GM19397 (cell line): ENCODE measurements around the gene SND1.

ENCODE experiments used
- ATAC-seq: cut with Tn5 transposase; IDR thresholded peaks from one replicate; pipeline ENCODE4 v1.9.1; 2021; ENCODE audit warnings: mild to moderate bottlenecking, moderate library complexity; ENCODE audit not compliant: unreplicated experiment

Gene SND1

DNA sequence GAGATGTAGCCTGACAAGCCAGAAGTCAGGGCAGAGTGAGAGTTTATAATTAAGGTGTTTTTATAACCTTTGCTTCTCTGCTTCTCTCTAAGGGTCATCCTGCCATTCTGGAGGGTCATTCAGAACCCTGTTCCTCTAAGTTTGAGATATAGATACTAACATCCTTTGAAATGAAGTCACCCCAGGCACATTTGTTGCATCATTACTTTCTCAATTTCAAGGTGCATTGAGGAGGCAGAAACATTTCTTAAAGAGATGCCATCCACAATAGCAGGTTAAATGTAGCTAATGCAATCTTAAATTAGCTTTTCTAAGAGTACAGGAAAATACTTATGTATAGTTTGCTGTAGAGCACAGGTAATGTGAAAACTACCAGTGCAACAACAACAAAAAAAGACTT lies 272.9 kb downstream of the SND1 start:
- ATAC-seq, result no peak

DNA sequence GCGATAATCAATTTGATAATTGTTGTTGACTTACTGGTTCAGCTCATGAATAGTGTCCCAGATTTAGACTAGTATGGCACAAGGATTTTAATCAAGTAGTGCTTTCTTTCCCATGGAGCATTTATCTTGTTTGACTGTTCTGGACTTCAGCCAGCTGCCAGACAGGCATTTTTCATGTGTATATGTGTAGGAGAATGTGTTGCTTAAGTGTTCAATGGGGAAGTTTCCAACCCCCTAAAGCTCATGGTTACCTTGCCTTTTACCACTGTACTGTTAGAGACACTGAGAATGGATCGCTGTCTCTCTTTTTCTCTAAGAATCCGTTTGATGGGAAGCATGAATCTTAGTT lies 275.3 kb downstream of the SND1 start:
- ATAC-seq, result no peak

DNA sequence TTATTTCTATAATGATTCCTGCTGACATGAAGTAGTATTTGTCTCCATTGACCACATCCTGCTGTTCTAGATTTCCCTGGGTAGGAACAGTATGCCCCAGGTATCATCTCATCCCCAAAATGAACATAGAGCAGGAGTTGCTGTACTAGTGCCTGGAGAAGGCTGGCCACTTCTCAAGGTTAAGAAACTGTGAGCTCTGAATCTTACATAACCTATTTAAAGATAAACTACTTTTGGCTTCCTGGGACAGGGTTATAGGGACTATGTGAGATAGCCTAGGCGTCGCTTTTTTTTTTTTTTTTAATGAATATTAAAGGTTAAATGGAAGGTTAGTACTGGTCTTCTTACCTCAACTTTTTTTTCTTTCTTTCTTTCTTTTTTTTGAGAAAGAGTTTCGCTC lies 276.2 kb downstream of the SND1 start:
- ATAC-seq, result no peak

DNA sequence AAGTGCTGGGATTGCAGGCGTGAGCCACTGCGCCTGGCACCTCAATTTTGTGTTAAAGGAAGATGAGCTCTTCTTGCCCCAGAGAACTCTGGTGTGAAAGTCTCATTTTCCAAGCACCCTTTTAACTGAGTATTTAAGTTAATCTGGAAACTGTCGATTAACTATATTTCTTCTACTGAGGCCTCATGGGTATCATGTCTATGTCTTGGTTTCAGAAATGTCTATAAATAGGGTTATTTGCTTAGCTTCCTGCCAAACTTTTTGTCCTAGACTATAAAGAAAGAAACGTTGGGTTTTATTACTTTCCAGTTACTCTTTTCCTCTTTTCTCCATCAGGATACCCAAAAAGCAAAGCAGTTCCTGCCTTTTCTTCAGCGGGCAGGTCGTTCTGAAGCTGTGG lies 276.9 kb downstream of the SND1 start:
- ATAC-seq, result no peak

DNA sequence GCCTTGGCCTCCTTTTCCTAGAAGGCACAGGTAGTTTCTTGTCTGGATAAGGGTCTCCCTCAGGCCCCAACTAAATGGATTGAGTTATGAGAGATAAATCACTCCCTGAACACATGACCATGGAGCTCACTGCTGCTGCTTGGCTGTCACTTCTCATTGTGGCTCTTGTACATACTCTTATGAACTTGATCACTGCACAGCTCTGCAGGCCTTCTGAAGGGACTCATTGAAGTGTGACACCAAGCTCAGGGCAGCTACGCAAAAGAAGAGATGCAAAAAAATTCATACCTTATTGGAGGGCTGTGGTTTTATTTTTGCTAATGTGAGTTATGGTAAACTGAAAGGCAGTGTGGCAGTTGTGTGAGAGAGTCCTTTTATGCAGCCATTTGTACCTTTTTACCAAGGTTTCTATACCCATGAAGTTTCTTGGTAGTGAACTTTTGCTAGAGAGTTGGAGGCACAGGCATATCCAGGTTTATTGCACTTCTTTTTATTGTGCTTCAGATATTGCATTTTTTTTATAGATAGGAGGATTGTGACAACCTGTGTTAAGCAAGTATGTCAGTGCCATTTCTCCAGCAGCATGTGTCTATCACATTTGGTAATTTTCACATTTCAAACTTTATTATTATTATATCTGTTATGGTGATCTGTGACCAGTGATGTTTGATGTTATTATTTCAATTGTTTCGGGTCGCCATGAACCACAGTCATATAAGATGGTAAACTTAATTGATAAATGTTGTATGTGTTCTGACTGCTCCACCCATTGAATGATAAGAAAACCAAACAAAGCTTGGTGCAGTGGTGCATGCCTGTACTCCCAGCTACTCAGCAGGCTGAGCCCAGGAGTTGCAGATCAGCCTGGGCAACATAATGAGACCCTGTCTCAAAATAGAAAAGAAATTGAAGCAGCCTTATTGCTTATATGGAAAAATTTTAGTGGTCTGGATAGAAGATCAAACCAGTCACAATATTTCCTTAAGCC lies 278.6 kb downstream of the SND1 start:
- peak; percentile 57 for ATAC-seq

DNA sequence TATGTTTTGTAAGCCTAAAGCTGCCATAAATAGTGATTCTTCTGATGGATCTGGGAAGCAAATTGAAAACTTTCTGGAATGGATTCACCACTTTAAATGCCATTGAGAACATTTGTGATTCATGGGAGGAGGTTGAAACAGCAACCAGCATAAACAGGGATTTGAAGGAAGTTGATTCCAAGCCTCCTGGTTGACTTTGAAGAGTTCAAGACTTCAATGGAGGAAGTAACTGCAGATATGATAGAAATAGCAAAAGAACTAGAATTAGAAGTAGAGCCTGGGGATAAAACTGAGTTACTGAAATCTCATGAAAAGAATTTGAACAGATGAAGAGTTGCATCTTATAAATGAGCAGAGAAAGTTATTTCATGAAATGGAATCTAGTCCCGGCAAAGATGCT lies 280.1 kb downstream of the SND1 start:
- no peak for ATAC-seq

DNA sequence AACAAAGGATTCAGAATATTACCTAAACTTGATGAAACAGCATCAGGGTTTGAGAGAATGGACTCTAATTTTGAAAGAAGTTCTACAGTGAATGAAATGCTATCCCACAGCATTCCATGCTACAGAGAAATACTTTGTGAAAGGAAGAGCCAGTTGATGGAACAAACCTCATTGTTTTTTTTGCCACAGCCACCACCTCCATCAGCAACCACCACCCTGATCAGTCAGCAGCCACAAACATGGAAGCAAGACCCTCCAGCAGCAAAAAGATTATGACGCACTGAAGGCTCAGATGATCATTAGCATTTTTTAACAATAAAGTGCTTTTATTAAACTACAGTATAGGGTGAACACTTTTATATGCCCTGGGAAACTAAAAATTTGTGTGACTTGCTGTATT lies 280.5 kb downstream of the SND1 start:
- ATAC-seq, result no peak

DNA sequence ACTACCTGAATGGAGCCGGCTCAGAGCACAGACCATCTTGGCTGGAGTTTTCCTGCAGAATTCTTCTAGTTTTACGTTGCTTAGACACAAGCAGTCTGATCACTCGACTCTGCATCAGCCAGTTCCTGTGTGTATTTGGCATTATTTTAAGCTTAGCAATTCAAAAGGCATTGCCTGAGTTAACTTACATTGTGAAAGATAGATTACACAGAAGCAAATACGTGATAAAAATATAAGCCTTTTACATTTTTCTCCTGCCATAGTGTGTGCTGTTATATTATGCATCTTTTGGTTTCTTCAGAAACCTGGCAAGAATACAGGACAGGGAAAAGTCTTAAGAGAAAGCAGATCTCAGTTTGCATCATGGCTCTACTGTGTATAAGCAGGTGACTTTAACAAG lies 281.2 kb downstream of the SND1 start:
- no peak for ATAC-seq

DNA sequence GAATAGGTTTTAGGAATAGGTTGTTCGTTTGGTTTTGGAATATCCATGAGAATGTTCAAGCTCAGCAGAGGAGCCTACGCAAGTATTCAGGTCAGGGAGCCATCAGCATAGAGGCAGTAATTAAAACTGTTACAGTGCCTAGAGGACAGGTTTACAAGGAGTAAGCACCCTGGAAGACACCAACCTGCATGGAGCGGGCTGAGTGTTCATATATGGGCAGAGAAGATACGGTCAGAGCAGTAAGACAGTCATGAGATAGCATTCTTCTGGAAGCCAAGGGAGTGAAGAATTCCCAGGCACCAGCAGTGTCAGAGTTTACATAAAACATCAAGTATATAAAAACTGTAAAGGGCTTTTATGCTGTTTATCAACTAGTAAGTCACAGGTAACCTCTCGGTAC lies 282.7 kb downstream of the SND1 start:
- ATAC-seq, result no peak

DNA sequence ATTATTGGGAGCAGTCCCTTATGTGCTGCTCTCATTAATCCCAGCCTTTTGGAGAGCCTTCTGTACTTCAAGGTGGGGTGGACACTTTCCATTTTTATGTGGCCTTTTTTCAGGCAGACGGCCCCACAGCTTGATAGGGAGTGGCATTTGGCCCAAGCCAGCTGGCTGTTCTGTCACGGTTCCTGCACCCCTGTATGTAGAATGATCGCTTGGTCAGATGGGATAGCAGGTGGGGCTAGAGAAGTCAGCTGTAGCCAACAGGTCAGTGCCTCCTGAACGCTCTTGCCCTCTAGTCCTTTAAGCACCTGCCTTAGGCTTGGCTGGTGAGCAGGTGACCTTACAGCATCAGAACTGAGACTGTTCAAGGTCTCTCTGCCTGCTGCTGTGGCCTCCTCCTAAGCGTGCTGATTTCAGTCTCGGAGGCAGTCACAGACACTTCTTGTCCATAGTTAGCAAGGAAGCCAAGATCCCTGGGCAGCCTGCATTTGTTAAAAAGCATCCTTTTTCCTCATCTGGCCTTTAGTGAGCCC lies 283.9 kb downstream of the SND1 start:
- ATAC-seq, result no peak

DNA sequence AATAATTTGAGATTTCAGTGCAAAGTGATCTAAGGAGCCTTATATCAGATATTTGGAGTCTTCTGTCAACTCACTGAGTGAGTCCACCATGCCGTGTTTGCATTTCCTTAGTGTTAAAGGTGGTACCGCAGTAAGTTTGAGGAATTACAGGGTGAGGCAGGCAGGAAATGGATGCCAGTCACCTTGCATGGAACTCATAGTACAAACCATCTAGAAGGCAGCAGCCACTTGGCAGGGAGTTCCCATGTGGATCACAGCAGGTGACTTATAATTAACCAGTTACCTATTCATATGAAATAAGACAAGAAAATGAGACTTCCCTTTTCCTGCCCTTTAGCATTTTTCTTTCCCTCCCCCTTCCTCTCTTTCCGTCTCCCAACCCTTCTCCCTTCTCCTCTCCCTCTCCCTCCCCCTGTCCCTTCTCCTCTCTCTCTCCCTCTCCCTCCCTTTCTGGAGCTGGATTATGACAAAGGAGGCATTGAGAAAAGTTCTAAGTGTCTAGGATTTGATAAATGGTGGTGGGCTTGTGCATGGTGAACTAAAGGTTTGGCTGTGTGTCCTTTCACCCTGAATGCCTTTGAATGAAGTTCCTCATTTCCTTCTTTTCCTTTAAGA lies 285.2 kb downstream of the SND1 start:
- ATAC-seq, result no peak

DNA sequence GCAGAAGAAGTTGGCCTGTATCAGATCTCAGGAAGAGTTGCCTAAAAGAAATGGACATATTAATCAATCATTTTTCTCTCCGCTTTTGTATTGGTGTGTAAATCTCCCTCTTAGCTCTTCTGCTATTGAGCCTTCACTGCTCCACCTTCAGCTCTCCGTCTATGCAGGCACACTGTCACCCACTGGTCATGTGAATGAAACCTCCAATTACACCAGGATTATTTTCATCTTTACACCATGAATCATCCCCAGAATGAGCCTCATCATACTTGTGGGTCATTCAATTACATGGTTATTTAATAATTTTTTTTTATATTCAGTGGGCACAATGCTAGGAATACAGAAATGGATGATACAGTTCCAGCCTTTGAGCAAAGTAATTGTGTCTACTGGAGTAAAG lies 286.6 kb downstream of the SND1 start:
- ATAC-seq, result no peak

DNA sequence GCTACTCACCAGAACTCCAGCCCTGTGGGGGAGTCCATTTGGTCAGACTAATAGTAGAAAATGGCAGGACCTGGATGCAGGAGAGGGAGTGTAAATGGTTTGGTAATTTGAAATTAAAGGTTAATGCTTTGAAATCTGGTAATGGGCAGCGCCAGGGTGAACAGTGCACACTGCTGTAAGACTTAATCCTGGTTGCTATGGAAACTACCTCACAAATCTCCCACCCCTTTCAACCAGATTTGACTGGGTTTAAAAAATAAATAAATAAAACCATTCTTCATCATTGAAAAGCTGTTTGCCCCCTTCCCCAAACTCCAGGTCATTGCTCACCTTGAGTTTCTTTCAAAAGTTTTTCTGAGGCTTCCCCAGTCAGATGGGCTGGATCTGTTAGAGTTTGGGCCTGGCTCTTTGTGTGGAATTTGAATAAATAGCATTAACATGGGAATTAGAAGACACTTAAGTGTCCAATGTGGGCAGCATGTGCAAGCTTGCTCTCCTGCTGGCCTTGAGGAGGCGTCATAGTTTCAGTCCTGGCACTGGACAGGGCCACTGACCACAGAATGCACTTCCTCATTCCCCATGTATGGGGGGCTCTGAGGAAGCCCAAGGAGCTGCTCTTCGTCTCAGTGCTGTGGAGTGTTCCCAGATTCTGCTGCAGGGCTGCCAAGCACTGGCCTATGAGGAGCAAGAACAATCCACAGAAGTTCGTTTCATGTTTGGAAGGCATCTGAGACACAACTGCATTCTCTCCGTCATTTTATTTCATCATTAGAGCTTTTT lies 288.6 kb downstream of the SND1 start:
- no peak for ATAC-seq

DNA sequence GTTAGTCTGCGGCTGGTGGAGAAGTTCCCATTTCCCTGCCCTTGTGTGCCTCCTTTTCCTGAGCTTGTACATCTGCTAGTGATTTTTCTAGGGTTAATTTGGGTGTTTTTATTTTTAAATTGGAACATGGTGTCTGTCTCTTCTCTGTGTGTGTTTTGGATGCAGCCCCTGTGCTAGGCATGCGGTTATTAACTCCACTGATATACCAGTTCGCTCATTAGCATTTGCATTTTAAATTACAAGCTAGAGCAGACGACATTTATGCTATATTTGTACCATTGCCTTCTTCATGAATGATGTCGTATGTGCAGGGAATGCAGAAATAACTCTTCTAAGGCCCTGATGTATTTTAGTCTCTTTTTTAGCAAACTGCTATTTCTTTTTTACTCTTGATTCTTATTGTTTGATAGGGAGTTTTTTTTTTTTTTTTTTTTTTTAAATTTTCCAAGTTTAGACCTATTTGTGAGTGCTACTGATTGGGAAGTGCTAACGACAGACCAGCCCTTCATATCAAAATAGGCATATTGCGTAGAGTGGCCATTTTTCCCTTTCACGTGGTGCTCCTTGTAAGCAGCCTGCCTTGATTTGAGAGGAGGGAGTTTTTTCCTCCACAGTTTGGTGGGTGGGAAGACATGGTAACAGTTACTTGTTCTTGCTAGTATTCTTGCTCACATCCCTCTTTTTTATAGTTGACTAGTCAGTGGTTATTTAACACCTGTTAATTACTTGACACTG lies 289.6 kb downstream of the SND1 start:
- no peak for ATAC-seq

DNA sequence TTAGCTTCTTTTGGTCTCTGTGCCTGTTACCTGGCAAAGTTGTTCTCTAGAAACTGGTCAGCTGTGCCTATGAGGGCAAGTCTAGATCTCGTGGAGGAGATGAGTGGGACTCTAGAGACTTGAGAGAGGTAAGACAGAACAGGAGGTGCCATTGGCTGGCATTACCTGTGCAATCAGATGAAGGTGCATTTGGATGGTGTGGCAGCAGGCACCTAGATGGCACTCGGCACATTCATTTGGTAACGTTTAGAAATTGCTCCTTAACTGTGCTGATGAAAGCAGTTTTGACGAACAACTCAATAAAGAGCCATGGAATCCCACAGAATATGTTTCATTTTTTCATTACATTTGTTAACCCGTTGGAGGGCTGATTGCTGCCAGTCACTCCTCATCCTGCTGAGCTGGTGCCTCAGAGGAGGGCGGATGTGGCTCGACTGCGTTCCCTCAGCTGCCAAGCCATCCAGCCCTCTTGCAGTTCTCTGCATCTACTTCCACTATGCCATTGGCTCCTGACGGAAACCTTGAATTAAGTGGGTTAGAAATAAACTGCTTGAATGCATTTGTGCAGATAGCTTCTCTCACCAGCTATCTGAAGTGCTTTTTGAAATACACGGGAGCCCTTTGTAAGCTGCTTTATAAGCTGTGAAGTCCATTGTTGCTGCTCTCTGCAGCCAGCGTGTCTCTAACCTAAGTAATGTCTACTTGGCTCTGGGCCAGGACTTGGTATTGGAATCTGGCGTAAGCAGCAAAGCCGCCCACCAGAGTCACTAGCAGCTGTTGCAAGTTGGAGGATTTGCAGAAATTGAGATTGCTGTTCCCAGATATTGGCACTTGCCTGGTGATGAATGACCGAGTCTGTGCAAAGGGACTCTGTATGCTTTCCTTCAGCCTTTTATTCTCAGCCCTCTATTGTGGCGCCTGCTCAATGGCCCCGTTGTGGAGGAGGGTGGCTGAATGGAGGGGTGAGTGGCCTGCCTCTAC lies 291.8 kb downstream of the SND1 start:
- ATAC-seq, result no peak

DNA sequence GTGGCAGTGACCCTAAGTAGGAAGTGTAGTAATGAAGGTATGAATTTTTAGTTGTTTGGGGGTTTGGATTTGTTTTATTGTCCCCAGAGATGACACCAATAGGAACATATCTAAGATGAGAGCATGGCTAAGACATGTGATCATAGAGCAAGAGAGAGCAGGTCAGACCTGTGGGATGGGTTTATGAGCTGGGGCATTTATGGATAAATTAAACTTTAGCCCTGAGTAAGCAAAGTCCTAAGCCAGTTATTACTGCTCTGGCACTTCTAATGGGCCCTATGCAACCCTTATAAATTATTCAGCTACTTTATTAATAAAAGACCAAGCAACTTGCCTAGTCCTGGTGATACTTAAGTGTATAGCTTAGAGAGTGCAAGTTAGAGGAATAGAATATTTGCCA lies 294.1 kb downstream of the SND1 start:
- no peak for ATAC-seq

DNA sequence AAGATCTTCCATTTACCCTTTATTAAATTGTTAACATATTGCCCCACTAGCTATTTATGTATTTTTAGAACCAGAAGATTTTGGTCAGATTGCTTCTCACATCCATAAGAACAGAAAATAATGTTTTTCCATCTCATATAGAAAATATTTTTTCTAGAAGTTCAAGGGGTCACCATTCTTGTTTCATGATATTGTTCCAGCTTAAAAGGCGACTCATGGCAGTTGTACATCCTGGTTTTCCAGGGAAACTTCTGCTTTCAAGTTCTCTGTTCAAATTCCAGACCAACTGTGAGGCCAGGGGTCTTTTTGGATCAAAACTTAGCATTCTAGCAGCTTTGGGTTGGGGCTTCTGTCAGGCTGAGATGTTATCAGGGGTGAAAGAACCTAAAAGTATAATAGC lies 294.9 kb downstream of the SND1 start:
- no peak for ATAC-seq

DNA sequence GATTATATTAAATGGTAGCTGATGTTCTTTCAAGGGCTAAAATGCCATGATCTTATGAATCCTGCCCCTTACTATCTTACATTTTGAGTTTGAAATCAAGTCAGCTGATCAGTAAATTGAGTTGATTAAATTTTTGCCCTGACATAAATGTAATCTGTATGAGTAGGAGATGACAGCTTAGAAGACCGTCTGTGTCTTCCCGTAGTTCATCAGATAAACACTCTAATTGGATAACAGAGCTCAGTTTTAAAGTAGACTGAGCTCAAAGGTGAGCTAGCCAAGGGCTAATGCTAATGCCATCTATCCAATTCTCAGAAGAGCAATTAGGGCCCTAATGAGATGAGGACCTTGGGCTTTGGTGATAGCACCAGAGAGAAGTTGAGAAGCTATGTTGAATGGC lies 296.3 kb downstream of the SND1 start:
- ATAC-seq, result no peak

DNA sequence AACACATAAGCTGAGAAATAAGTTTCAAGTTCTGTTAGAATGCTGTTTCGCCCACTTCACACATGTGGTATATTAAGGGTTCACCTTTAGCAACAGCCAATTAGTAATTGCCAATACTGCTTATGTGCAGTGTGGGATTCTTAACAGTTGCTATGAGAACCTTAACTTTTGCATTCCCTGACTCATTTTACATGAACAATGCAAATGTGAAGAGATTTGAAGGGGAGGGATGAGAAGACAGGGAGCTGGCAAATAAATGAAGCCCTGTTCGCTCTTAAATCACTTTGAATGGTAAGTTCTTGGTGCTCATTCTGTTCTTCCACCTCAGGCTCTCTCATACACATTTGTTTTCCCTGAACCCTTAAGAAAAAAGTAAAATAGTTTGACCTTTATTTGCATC lies 296.9 kb downstream of the SND1 start:
- ATAC-seq, result no peak

DNA sequence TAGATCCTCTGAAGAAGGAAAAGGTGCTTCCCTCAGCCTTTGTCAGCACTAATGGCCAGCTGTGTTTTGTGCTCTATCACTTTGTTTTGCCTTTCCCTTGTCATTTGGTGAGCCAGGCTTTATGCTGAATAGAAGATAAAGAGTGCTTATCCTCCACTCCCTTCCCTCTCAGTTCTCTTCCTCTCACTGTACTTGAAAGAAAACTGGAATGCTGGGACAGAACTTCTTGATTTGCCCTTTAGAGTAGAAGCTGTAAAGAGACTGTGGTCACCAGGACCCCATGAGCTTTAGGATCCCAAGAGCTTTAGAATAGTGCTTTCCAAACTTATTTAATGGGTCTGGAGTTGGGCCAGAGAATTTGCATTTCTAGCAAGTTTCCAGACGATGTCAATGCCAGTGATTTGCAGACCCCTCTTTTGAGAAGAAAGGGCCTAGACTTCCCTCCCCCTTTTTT lies 297.8 kb downstream of the SND1 start:
- ATAC-seq, result no peak
